OCI-LY1 (cell line): ENCODE measurements around the gene CXXC5.

Experiments used
- CTCF ChIP-seq: fragments of 200-600 bp; sonication (generic), shearing (Covaris generic); IDR thresholded peaks from 2 replicates; pipeline ENCODE4 v1.5.1; 2017; ENCODE audit warnings: mild to moderate bottlenecking, antibody characterized with exemption, low read length, moderate library complexity, mixed read lengths
- EZH2 ChIP-seq: fragments of 200-600 bp; sonication (generic), shearing (Covaris generic); IDR thresholded peaks from 2 replicates; pipeline ENCODE4 v1.8.0; 2017; ENCODE audit warnings: borderline replicate concordance, mixed run types, mild to moderate bottlenecking, antibody characterized with exemption, low read length, moderate library complexity, mixed read lengths

GRCh38 chr5:139635191-139635590 is 13.0 kb upstream of the CXXC5 start:
- TF ChIP-seq CTCF (no peak), EZH2 (no peak)
